ENCODE data around the gene ORM1.

Gene ORM1

GRCh38 chr9:114300846-114301797 is 21.8 kb upstream of the ORM1 start:
- in situ Hi-C loops (cut with HindIII; ENCODE audit: low sequenced_read_pairs): no loop called here
- no peak for TF ChIP-seq CTCF (IDR thresholded peaks at IDR 0.05; ENCODE audit: low read depth, low read length, missing control alignments)
- no peak for DNase-seq (ENCODE audit: low read depth)
- no peak overlapping the region for H3K4me3 ChIP-seq (ENCODE audit: low read depth, low read length)

DNA sequence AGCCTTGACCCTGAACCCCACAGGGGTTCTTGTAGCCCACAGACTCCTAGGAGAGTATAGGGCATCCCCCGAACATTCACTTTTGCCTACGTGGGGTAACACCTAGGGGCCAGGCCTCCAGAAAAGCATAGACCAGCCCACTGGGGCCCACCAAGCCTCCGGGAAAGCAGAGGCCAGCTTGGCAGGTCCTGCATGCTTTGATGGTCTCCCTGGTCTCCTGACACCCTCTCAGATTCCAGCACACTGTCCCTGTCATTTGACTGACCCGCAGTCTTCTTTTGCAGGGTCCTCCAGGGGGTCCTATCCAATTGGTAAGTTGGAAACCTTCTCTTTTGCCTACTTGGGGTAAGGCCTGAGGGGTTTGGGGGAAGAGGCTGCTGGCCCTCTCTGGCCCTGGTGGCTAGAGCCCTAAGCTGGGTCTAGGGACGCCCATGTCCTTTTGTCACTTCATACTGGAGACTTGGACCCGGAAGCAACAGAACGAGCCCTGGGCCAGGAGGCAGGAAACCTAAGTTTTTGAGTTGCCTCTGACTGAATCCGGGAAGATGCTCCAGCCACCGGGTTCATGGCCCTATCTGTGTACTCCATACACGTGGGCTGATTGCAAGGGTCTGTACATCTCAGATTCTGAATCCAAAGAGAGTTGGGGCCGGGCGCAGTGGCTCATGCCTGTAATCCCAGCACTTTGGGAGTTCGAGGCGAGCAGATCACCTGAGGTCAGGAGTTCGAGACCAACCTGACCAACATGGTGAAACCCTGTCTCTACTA is 20.9 kb upstream of the ORM1 start:
- no peak for TF ChIP-seq CTCF (IDR thresholded peaks at IDR 0.05; ENCODE audit: low read depth, low read length, missing control alignments)
- in situ Hi-C loops (cut with HindIII; ENCODE audit: low sequenced_read_pairs): no loop called here
- no peak for DNase-seq (ENCODE audit: low read depth)
- H3K4me3 ChIP-seq (ENCODE audit: low read depth, low read length): no peak overlapping the region

GRCh38 chr9:114302727-114303126 is 20.2 kb upstream of the ORM1 start:
- in situ Hi-C loops (cut with HindIII; ENCODE audit: low sequenced_read_pairs): no loop called here
- no peak for DNase-seq (ENCODE audit: low read depth)
- H3K4me3 ChIP-seq (ENCODE audit: low read depth, low read length): no peak overlapping the region
- TF ChIP-seq CTCF (IDR thresholded peaks at IDR 0.05; ENCODE audit: low read depth, low read length, missing control alignments): no peak

DNA sequence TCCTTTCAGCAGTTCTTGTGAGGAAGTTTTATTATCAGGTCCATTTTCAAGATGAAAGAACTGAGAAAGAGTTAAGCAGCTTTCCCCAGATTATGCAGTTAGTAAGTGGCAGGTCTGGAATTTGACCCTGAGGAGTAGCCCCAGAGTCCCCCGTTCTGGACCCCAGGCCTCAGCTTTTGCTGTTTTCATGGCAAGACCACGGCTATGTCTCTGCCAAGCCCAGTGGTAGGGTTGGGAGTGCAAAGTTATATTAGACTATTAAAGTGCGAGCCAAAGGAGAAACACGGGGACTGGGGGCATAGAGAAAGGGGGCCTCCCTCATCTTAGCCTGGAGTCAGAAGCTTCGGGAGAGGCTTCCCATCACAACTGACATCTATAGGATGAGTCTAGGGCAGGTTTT is 19.3 kb upstream of the ORM1 start:
- no peak overlapping the region for H3K4me3 ChIP-seq (ENCODE audit: low read depth, low read length)
- TF ChIP-seq CTCF (IDR thresholded peaks at IDR 0.05; ENCODE audit: low read depth, low read length, missing control alignments): no peak
- in situ Hi-C loops (cut with HindIII; ENCODE audit: low sequenced_read_pairs): no loop called here
- DNase-seq (ENCODE audit: low read depth): no peak

GRCh38 chr9:114303977-114304376 is 18.9 kb upstream of the ORM1 start:
- no peak for TF ChIP-seq CTCF (IDR thresholded peaks at IDR 0.05; ENCODE audit: low read depth, low read length, missing control alignments)
- in situ Hi-C loops (cut with HindIII; ENCODE audit: low sequenced_read_pairs): no loop called here
- no peak overlapping the region for H3K4me3 ChIP-seq (ENCODE audit: low read depth, low read length)
- no peak for DNase-seq (ENCODE audit: low read depth)

- DNase-seq (ENCODE audit: low read depth): no peak
- TF ChIP-seq CTCF (IDR thresholded peaks at IDR 0.05; ENCODE audit: low read depth, low read length, missing control alignments): no peak
- no peak overlapping the region for H3K4me3 ChIP-seq (ENCODE audit: low read depth, low read length)
- in situ Hi-C loops (cut with HindIII; ENCODE audit: low sequenced_read_pairs): no loop called here
These were observed 18.3 kb upstream of the ORM1 start for GRCh38 chr9:114304416-114305188.

Measured in astrocyte of the cerebellum (primary cell).